ENCODE results near the gene BLACAT1.

GRCh38 chr1:205473966-205474365 is 18.1 kb upstream of the BLACAT1 start:
- TF ChIP-seq CTCF (IDR thresholded peaks at IDR 0.05) (no peak), POLR2A (IDR thresholded peaks at IDR 0.05) (no peak)

Data from lower leg skin (tissue), 3 donors.